A549 (cell line): ENCODE data around the gene MYCT1. TPM values are rescaled to one million over a fixed set of nuclear protein-coding genes. Genes with fewer than 3 reads are reported as not detected.

Source experiments
- ATAC-seq, 2 experiments: fragments of 200-7000 bp in 1 of 2; fragments of >200 bp in 1 of 2; cut with Nextera tagmentation in 1 of 2; cut with Tn5 transposase in 1 of 2; 3 replicates each; pipeline versions ENCODE4 v1.8.0 to v1.9.1; 2018 to 2020; ENCODE audit warnings: mild to moderate bottlenecking in 1 of 2, moderate library complexity in 1 of 2
- CTCF ChIA-PET: fragments of 300-600 bp; sonication (Branson Sonifier 250); formaldehyde crosslinking; extraction: SDS; loops from one replicate; lab custom pipeline; 2021; ENCODE audit warnings: antibody characterized with exemption, inconsistent platforms; lab: Yijun Ruan, JAX
- POLR2A ChIA-PET: fragments of 350-600 bp; formaldehyde crosslinking; extraction: SDS; loops from one replicate; lab custom pipeline; 2021; ENCODE audit warnings: antibody characterized with exemption, inconsistent platforms; lab: Yijun Ruan, JAX
- DNase-seq, 2 experiments: peaks; one replicate each; pipeline versions ENCODE4 v3.0.0 to v3.0.0-alpha.2; 2011 to 2016; ENCODE audit warnings: low read depth in 1 of 2, low spot score in 1 of 2
- FAIRE-seq: peaks from 2 replicates; lab custom pipeline; 2011; peaks lifted over from hg19 to GRCh38; lab: Jason Lieb, UNC
- H3K27ac ChIP-seq, 2 experiments: fragments of >200 bp; sonication (Bioruptor Twin); formaldehyde crosslinking; 3 replicates each; pipeline ENCODE4 v1.5.1; 2016 to 2017
- H3K4me1 ChIP-seq: fragments of >200 bp; sonication (Bioruptor Twin); formaldehyde crosslinking; 3 replicates; pipeline ENCODE4 v1.6.1; 2016
- H3K4me2 ChIP-seq: fragments of >200 bp; sonication (Bioruptor Twin); formaldehyde crosslinking; 3 replicates; pipeline ENCODE4 v1.6.1; 2016
- H3K4me3 ChIP-seq: fragments of >200 bp; sonication (Bioruptor Twin); formaldehyde crosslinking; 3 replicates; pipeline ENCODE4 v1.5.1; 2016
- H3K9me3 ChIP-seq: fragments of >200 bp; sonication (Bioruptor Twin); formaldehyde crosslinking; 3 replicates; pipeline ENCODE4 v1.6.1; 2016
- ATOH8 ChIP-seq: fragments of 250-450 bp; sonication (Bioruptor Pico); IDR thresholded peaks from 2 replicates; pipeline ENCODE4 v1.5.0; 2020; ENCODE audit warnings: low read depth, mild to moderate bottlenecking, moderate library complexity
- BCL3 ChIP-seq: fragments of >200 bp; sonication (Bioruptor Twin); formaldehyde crosslinking; IDR thresholded peaks from 3 replicates; pipeline ENCODE4 v1.6.1; 2016
- CBX8 ChIP-seq: fragments of 200-600 bp; sonication (generic); IDR thresholded peaks from 2 replicates; pipeline ENCODE4 v1.6.1; 2016
- CEBPB ChIP-seq, 2 experiments: fragments of >200 bp in 1 of 2; sonication (Bioruptor Twin) in 1 of 2; formaldehyde crosslinking in 1 of 2; IDR thresholded peaks; 2 replicates each; pipeline ENCODE4 v1.6.1; 2012 to 2016
- CHD4 ChIP-seq: fragments of 200-600 bp; sonication (generic); IDR thresholded peaks from 2 replicates; pipeline ENCODE4 v1.6.1; 2016; ENCODE audit warnings: antibody characterized with exemption, mild to moderate bottlenecking, borderline replicate concordance
- E2F6 ChIP-seq: IDR thresholded peaks from 2 replicates; pipeline ENCODE4 v1.6.1; 2012; ENCODE audit warnings: low read depth, borderline replicate concordance
- EHMT2 ChIP-seq: fragments of 200-600 bp; sonication (generic); IDR thresholded peaks from 2 replicates; pipeline ENCODE4 v1.6.1; 2016; ENCODE audit warnings: antibody characterized with exemption, low read depth, mild to moderate bottlenecking, moderate library complexity
- EP300 ChIP-seq, 2 experiments: fragments of >200 bp; sonication (Bioruptor Twin); formaldehyde crosslinking; IDR thresholded peaks; 2 replicates in 1 of 2; 3 replicates in 1 of 2; pipeline ENCODE4 v1.6.1; 2016 to 2017
- ESRRA ChIP-seq: fragments of 150-350 bp; IDR thresholded peaks from 2 replicates; pipeline ENCODE4 v1.6.1; 2014; ENCODE audit warnings: mild to moderate bottlenecking, low read length, borderline replicate concordance
- FOSB ChIP-seq: fragments of 250-450 bp; sonication (Bioruptor Pico); IDR thresholded peaks from 2 replicates; pipeline ENCODE4 v1.5.0; 2020; ENCODE audit warnings: mild to moderate bottlenecking, moderate library complexity
- FOSL2 ChIP-seq, 2 experiments: fragments of 450-650 bp in 1 of 2; fragments of >200 bp in 1 of 2; sonication (Bioruptor Twin) in 1 of 2; formaldehyde crosslinking; IDR thresholded peaks; 2 replicates each; pipeline versions ENCODE4 v1.5.0 to v1.6.1; 2016 to 2020; ENCODE audit warnings: mild to moderate bottlenecking in 1 of 2, moderate library complexity in 1 of 2
- FOXS1 ChIP-seq: fragments of 250-450 bp; sonication (Bioruptor Pico); IDR thresholded peaks from 2 replicates; pipeline ENCODE4 v1.5.0; 2020; ENCODE audit warnings: mild to moderate bottlenecking, moderate library complexity
- GATA3 ChIP-seq: IDR thresholded peaks from 2 replicates; pipeline ENCODE4 v1.6.1; 2012; ENCODE audit warnings: borderline replicate concordance
- HES2 ChIP-seq: fragments of >200 bp; sonication (Bioruptor Twin); formaldehyde crosslinking; IDR thresholded peaks from 2 replicates; pipeline ENCODE4 v1.6.1; 2016
- HMGXB4 ChIP-seq: fragments of 250-450 bp; sonication (Bioruptor Pico); IDR thresholded peaks from 2 replicates; pipeline ENCODE4 v1.5.0; 2021; ENCODE audit warnings: mild to moderate bottlenecking, moderate library complexity, borderline replicate concordance
- HOXB13 ChIP-seq: fragments of 250-450 bp; sonication (Bioruptor Pico); IDR thresholded peaks from 2 replicates; pipeline ENCODE4 v1.5.0; 2020; ENCODE audit warnings: low read depth, mild to moderate bottlenecking, moderate library complexity
- HOXB5 ChIP-seq: fragments of 250-450 bp; sonication (Bioruptor Pico); IDR thresholded peaks from 2 replicates; pipeline ENCODE4 v1.5.0; 2020; ENCODE audit warnings: mild to moderate bottlenecking, moderate library complexity
- JUN ChIP-seq, 2 experiments: fragments of >200 bp; sonication (Bioruptor Twin); formaldehyde crosslinking; IDR thresholded peaks; 2 replicates in 1 of 2; 3 replicates in 1 of 2; pipeline ENCODE4 v1.6.1; 2016 to 2017
- JUNB ChIP-seq: fragments of >200 bp; sonication (Bioruptor Twin); formaldehyde crosslinking; IDR thresholded peaks from 2 replicates; pipeline ENCODE4 v1.6.1; 2016
- KDM1A ChIP-seq: fragments of 200-600 bp; sonication (generic); IDR thresholded peaks from 2 replicates; pipeline ENCODE4 v1.6.1; 2016; ENCODE audit warnings: low read depth, mild to moderate bottlenecking
- MAZ ChIP-seq: fragments of 150-350 bp; IDR thresholded peaks from 2 replicates; pipeline ENCODE4 v1.6.1; 2014; ENCODE audit warnings: antibody characterized with exemption, low read depth, low read length, borderline replicate concordance
- MYC ChIP-seq: IDR thresholded peaks from 2 replicates; pipeline ENCODE4 v1.6.1; 2012; ENCODE audit warnings: mild to moderate bottlenecking, inconsistent platforms, low read length, improper control_type of control experiment, borderline replicate concordance
- NPAS2 ChIP-seq: fragments of 250-450 bp; sonication (Bioruptor Pico); IDR thresholded peaks from 2 replicates; pipeline ENCODE4 v1.8.0; 2022; ENCODE audit warnings: mild to moderate bottlenecking, moderate library complexity, borderline replicate concordance
- NR3C1 ChIP-seq: fragments of >200 bp; sonication (Bioruptor Twin); formaldehyde crosslinking; IDR thresholded peaks from 3 replicates; pipeline ENCODE4 v1.6.1; 2017
- PBX3 ChIP-seq: IDR thresholded peaks from 2 replicates; pipeline ENCODE4 v1.6.1; 2012
- POLR2A ChIP-seq: IDR thresholded peaks from 2 replicates; pipeline ENCODE4 v1.6.1; 2012; ENCODE audit warnings: mild to moderate bottlenecking, low read length
- POLR2AphosphoS2 ChIP-seq: conservative IDR thresholded peaks from 2 replicates; pipeline ENCODE4 v1.6.1; 2012; ENCODE audit warnings: low read length, improper control_type of control experiment, inconsistent platforms
- RAD21 ChIP-seq, 2 experiments: fragments of >200 bp in 1 of 2; sonication (Bioruptor Twin) in 1 of 2; formaldehyde crosslinking in 1 of 2; IDR thresholded peaks in 1 of 2; conservative IDR thresholded peaks in 1 of 2; 2 replicates in 1 of 2; 3 replicates in 1 of 2; pipeline ENCODE4 v1.6.1; 2012 to 2018; ENCODE audit warnings: inconsistent platforms in 1 of 2
- RARB ChIP-seq: fragments of 250-450 bp; sonication (Bioruptor Pico); IDR thresholded peaks from 2 replicates; pipeline ENCODE4 v1.8.0; 2021; ENCODE audit warnings: mild to moderate bottlenecking, moderate library complexity
- RCOR1 ChIP-seq: fragments of 150-350 bp; IDR thresholded peaks from 2 replicates; pipeline ENCODE4 v1.6.1; 2014; ENCODE audit warnings: antibody characterized with exemption, low read length, low read depth
- RFX5 ChIP-seq: fragments of 450-650 bp; IDR thresholded peaks from 2 replicates; pipeline ENCODE4 v1.7.1; 2014; ENCODE audit warnings: antibody characterized with exemption, mild to moderate bottlenecking, moderate library complexity
- SMC3 ChIP-seq: fragments of >200 bp; sonication (Bioruptor Twin); formaldehyde crosslinking; IDR thresholded peaks from 3 replicates; pipeline ENCODE4 v1.6.1; 2018; ENCODE audit warnings: inconsistent platforms
- TFCP2L1 ChIP-seq: fragments of 250-450 bp; sonication (Bioruptor Pico); IDR thresholded peaks from 2 replicates; pipeline ENCODE4 v1.5.0; 2021; ENCODE audit warnings: mild to moderate bottlenecking
- ZNF302 ChIP-seq: fragments of 250-450 bp; sonication (Bioruptor Pico); IDR thresholded peaks from 2 replicates; pipeline ENCODE4 v1.9.0; 2021; ENCODE audit warnings: inconsistent platforms, mild to moderate bottlenecking, moderate library complexity
- ZSCAN20 ChIP-seq: fragments of 250-450 bp; sonication (Bioruptor Pico); IDR thresholded peaks from 2 replicates; pipeline ENCODE4 v1.8.0; 2022; ENCODE audit warnings: mild to moderate bottlenecking, moderate library complexity
- WGBS: methylation state at CpG from one replicate; pipeline ENCODE4 v1.1.6; 2017; ENCODE audit errors: missing lambda C conversion rate; 5-methylcytosine and 5-hydroxymethylcytosine counted together
- polyA plus RNA-seq, 4 experiments: library from polyadenylated mRNA; depleted of rRNA in 3 of 4; stranded (reverse); fragments of >200 nt; fragmentation: RNase III in 1 of 4; extraction: RNeasy Plus Mini Kit Qiagen cat#74134 plus additional on column Dnase treatment in 1 of 4; gene quantifications; 2 replicates in 3 of 4; 3 replicates in 1 of 4; pipeline ENCODE4 v1.2.3, GENCODE V29; 2011 to 2017

MYCT1 gene
- polyA plus RNA-seq, 2 of the 4 experiments (the other 2 are of a cell fraction), result 0.04 TPM; not detected in 1

GRCh38 chr6:152746172-152746553, 48.5 kb downstream of the MYCT1 start:
- DNase-seq (peak; percentile 7 to 74), ATAC-seq (peak; percentile 88 to 97), FAIRE-seq (no peak)
- Histone ChIP-seq H3K27ac (peak overlapping the region; percentile 71 to 81), H3K9me3 (no peaks in the 10 kb centered on the region), H3K4me3 (no peak overlapping the region), H3K4me1 (peaks cover 17% of the 10 kb centered on the region), H3K4me2 (peak overlapping the region; percentile 75)
- ChIA-PET CTCF (no interaction called here), POLR2A (no interaction called here)
- TF ChIP-seq NR3C1 (no peak), POLR2A (no peak), SMC3 (no peak), MAZ (no peak), MYC (no peak), KDM1A (no peak), JUN (IDR thresholded peaks at IDR 0.05) (peak; percentile 80 to 86; a peak in 3 of 5 replicates), RFX5 (no peak), CBX8 (no peak), BCL3 (peak; percentile 59; the same call in 1 of the 3 replicates), EP300 (IDR thresholded peaks at IDR 0.05) (peak; percentile 86 to 89; a peak in 3 of 5 replicates), HOXB13 (CRISPR knock-in tag) (no peak), ZNF302 (no peak), RARB (CRISPR knock-in tag) (no peak), RCOR1 (no peak), RAD21 (conservative IDR thresholded peaks at IDR 0.05 in 1 of 2, IDR thresholded peaks at IDR 0.05 in 1 of 2) (no peak; a peak in 1 of 5 replicates), ATOH8 (CRISPR knock-in tag) (no peak), FOSB (no peak), HOXB5 (no peak), ESRRA (no peak), HMGXB4 (CRISPR knock-in tag) (no peak), E2F6 (no peak), PBX3 (no peak), FOSL2 (IDR thresholded peaks at IDR 0.05) (peak; percentile 89), FOSL2 (CRISPR knock-in tag; IDR thresholded peaks at IDR 0.05) (peak; percentile 37), JUNB (peak; percentile 92), TFCP2L1 (no peak), CEBPB (IDR thresholded peaks at IDR 0.05) (peak; percentile 61 to 78; a peak in 3 of 4 replicates), FOXS1 (CRISPR knock-in tag) (no peak), GATA3 (peak; percentile 63; the same call in 1 of the 2 replicates), NPAS2 (no peak), EHMT2 (no peak), HES2 (peak; percentile 44; the same call in 1 of the 2 replicates), CHD4 (no peak), POLR2AphosphoS2 (no peak), ZSCAN20 (CRISPR knock-in tag) (no peak)
- WGBS, result 0% methylated on average over 2 of the region's 2 CpGs
